Effector memory CD4-positive, alpha-beta T cell (primary cell): ENCODE data around the gene C5orf24.

Experiments
- DNase-seq, 3 donors: peaks; one replicate each; pipeline ENCODE4 v3.0.0-alpha.2; 2020
- H3K27ac ChIP-seq: 2 replicates; pipeline ENCODE4 v1.7.0; 2013; ENCODE audit warnings: mild to moderate bottlenecking, low read length, moderate library complexity; ENCODE audit not compliant: insufficient read depth, poor library complexity, severe bottlenecking
- H3K27me3 ChIP-seq: replicated peaks from 2 replicates; pipeline ENCODE4 v1.7.0; 2013; ENCODE audit warnings: mild to moderate bottlenecking, low read length; ENCODE audit not compliant: insufficient read depth, control insufficient read depth, poor library complexity, severe bottlenecking
- H3K36me3 ChIP-seq: 2 replicates; pipeline ENCODE4 v1.7.0; 2013; ENCODE audit warnings: mild to moderate bottlenecking, low read length, moderate library complexity; ENCODE audit not compliant: control insufficient read depth, insufficient read depth
- H3K4me1 ChIP-seq: 2 replicates; pipeline ENCODE4 v1.7.0; 2013; ENCODE audit warnings: low read length, mild to moderate bottlenecking; ENCODE audit not compliant: control insufficient read depth, insufficient read depth, poor library complexity, severe bottlenecking
- H3K4me3 ChIP-seq: 2 replicates; pipeline ENCODE4 v1.7.0; 2013; ENCODE audit warnings: low read length, low read depth, mild to moderate bottlenecking; ENCODE audit not compliant: insufficient read depth, poor library complexity, severe bottlenecking
- H3K9me3 ChIP-seq: 2 replicates; pipeline ENCODE4 v1.7.0; 2013; ENCODE audit warnings: mild to moderate bottlenecking, low read length, moderate library complexity; ENCODE audit not compliant: control insufficient read depth

The C5orf24 gene

DNA sequence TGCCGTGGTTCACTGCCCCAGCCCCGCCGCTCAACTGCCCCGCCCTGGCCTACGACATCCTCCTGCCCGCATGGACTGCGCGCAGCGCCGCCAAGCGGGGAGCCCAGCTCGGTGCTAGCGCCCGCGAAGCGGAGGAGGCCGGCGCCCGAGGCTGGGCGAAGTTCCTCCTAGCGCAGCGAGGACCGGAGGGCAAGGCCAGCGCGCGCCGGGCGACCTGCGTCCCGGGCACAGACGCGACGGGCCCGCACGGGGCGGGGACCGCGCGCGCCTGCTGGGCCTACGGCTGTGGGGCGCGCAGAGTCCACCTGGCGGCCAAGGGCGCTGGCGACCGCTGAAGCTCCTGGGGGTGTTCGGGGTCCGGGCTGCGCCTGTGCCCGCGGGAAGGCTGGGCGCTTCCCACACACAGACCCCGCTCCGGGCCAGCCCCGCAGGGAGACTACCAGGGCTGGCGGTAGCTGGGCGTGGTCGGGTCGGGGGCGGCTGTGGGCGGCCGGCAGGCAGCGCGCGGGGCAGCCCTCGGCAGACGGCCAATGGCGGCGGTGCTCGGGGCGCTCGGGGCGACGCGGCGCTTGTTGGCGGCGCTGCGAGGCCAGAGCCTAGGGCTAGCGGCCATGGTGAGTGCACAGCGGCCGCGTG lies 59.0 kb downstream of the C5orf24 start, which contains the start of gene PCBD2:
PCBD2 (plus strand) TSS at position 522 of the 636 bp plus-strand sequence; CDS start at position 531, 9 bp downstream.
- Histone ChIP-seq H3K4me3 (peak within 1 kb of the TSS; percentile 77), H3K27me3 (no peaks in the 10 kb centered on the region), H3K36me3 (peaks cover 4% of the 10 kb centered on the region), H3K27ac (peak within 1 kb of the TSS; percentile 94), H3K9me3 (no peaks in the 10 kb centered on the region), H3K4me1 (no peaks in the 10 kb centered on the region)
- DNase-seq, result peak; percentile 79 to 85 (median 82)

DNA sequence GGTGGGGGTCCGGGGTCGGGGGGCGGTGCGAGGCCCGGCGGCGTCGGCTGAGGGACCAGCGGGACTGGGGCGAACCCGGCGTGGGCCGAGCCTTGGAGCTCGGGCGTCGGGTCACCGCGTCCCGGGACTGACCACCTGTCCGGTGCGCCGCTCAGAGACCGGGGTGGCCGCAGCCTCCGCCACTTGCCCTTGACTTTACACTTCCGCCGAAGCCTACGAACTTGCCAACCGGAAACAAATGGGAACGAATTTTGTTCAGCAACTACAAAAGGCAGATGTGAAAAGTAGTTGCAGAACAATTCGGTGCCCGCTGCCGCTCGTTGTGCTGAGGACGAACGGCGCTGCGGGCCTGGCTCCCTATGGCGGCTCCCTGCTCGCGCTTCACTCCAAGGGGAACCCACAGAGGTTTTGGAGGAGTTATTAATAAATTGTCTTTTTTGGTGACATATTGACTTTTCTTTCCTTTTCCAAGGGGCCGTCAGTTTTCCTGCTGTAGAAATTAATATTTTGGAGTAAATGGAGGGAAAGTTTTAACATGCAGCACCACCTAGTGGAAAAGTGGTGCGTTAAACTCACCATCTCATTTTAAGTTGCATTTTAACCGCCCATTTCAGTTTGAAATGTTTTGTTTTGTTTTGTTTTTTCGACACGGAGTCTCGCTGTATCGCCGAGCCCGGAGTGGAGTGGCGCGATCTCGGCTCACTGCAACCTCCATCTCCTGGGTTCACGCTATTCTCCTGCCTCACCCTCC lies 59.7 kb downstream of the C5orf24 start:
- DNase-seq, result peak; percentile 38 to 48 (median 43)
- Histone ChIP-seq H3K27me3 (no peaks in the 10 kb centered on the region), H3K9me3 (no peaks in the 10 kb centered on the region), H3K27ac (peak overlapping the region; percentile 94), H3K4me3 (peak overlapping the region; percentile 77), H3K36me3 (peaks cover under 1% of the 10 kb centered on the region), H3K4me1 (no peaks in the 10 kb centered on the region)

DNA sequence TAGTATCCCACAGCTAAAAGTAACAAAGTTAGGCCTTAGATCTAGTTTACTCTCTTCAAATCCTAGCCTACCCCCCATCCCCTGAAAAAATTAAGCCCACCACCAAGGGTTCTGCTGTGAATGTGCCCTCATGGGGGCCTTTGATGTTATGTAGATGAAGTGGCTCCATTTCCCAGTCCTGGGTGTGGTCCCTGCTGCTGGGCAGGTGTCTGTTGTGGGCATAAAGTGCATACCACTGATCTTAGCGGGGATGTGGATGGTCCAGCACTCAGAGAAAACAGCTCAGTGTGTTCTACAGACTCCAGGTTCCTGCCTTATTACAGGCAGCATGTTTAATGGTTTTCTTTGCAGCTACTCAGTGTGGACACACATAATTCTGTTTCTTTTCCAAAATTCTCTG lies 61.0 kb downstream of the C5orf24 start:
- Histone ChIP-seq H3K4me3 (no peak overlapping the region), H3K9me3 (no peaks in the 10 kb centered on the region), H3K36me3 (peaks cover 10% of the 10 kb centered on the region), H3K4me1 (no peaks in the 10 kb centered on the region), H3K27me3 (no peaks in the 10 kb centered on the region), H3K27ac (no peak overlapping the region)
- DNase-seq, result no peak
